Mucosa of stomach (tissue), 1 donor: ENCODE results near the gene LFNG.

ENCODE experiments used
- H3K27me3 ChIP-seq: one replicate; pipeline ENCODE4 v1.7.0; 2013; ENCODE audit warnings: mild to moderate bottlenecking, low read length; ENCODE audit not compliant: control insufficient read depth, insufficient read depth
- H3K36me3 ChIP-seq: one replicate; pipeline ENCODE4 v1.7.0; 2013; ENCODE audit warnings: low read length; ENCODE audit not compliant: control insufficient read depth, insufficient read depth
- H3K4me1 ChIP-seq: one replicate; pipeline ENCODE4 v1.7.0; 2013; ENCODE audit warnings: mild to moderate bottlenecking, low read length; ENCODE audit not compliant: control insufficient read depth, insufficient read depth
- H3K4me3 ChIP-seq: one replicate; pipeline ENCODE4 v1.7.0; 2013; ENCODE audit warnings: low read length
- H3K9ac ChIP-seq: one replicate; pipeline ENCODE4 v1.7.0; 2013; ENCODE audit warnings: mild to moderate bottlenecking, low read length, moderate library complexity
- H3K9me3 ChIP-seq: one replicate; pipeline ENCODE4 v1.7.0; 2013; ENCODE audit warnings: mild to moderate bottlenecking, low read length, moderate library complexity; ENCODE audit not compliant: control insufficient read depth
- donor health status: Pancreatic carcinoma.

The LFNG gene, protein sequence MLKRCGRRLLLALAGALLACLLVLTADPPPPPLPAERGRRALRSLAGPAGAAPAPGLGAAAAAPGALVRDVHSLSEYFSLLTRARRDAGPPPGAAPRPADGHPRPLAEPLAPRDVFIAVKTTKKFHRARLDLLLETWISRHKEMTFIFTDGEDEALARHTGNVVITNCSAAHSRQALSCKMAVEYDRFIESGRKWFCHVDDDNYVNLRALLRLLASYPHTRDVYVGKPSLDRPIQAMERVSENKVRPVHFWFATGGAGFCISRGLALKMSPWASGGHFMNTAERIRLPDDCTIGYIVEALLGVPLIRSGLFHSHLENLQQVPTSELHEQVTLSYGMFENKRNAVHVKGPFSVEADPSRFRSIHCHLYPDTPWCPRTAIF

DNA sequence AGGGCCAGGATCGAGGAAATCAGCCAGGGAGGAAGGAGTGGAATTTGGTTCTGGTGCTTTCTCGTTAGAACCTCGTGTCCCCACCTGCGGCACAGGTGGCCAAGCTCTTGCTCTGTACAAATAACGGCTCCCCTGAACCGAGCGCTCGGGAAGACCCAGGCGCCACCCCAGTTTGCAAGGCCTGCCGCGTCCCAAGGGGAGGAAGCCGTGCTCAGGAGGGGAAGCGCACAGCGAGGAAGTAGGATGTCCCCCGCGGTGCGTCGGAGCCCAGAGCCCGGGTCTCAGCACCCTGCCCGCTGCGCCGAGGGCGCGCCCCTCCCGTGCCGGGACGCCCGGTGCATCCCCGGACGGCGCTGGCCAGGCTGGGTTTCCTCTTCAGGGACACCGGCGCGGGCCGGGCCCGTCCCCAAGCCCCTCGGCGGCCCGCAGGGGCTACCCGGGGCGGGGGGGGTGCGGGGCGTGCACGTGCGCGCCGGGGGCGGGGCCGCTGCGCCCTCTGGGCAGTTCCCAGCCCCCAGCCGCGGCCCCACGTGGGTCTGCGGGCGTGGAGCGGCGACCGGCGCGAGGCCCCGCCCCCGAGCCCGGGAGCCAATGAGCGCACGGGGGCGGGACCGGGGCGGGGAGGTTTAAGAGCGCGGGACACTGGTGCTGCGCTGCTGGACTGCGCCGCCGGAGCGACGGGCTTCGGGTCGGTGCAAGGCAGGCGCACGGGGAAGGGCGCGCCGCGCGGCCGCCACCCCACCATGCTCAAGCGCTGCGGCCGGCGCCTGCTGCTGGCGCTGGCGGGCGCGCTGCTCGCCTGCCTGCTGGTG, at the start of gene LFNG:
LFNG (plus strand) TSS at position 656 of the 812 bp plus-strand sequence; CDS start at position 744, 88 bp downstream.
- H3K9me3 ChIP-seq, result no peaks in the 10 kb centered on the region
- H3K4me1 ChIP-seq, result peaks cover 33% of the 10 kb centered on the region
- peak within 1 kb of the TSS; percentile 91 for H3K4me3 ChIP-seq
- peaks cover 8% of the 10 kb centered on the region for H3K27me3 ChIP-seq
- peak within 1 kb of the TSS; percentile 76 for H3K9ac ChIP-seq
- H3K36me3 ChIP-seq, result no peaks in the 10 kb centered on the region

DNA sequence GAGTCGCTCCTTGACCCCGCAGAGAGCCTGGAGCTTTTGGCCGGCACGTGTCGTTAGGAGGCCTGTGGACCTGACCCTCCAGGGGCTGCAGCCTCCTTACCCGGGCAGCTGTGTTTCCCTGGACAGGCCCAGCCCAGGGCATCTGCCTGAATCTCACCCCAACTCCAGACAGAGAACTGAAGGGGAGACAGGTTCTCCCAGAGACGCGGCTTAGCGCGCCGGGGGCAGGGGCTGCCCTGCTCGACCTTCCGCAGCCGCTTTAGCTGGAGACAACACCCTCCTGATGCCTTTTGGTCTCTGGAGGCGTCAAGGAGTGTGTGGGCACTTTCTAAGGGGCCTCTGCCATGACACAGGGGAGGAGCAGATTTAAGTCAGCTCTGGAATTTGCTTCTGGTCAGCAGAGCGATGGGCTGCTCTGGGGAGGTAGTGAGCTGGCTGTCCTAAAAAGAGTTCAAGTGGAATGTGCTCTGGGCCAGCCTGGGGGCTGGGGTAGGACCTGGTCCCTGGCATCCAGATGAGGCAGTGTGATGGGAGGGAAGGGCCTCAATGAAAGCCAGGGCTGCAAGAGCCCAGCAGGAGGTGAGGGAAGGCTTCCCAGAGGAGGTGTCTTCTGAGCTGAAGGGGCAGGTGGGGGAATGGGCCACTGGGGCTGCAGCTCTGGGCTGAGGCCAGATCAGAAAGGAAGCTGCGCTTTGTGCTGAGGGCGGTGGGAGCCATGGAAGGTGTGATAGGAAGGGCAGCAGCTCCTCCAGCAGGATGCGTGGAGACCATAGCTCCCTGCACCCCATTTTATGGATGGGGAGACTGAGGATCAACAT, 49.2 kb upstream of the LFNG start:
- no peak overlapping the region for H3K4me3 ChIP-seq
- no peaks in the 10 kb centered on the region for H3K9me3 ChIP-seq
- no peaks in the 10 kb centered on the region for H3K27me3 ChIP-seq
- no peaks in the 10 kb centered on the region for H3K36me3 ChIP-seq
- no peak overlapping the region for H3K9ac ChIP-seq
- peaks cover 5% of the 10 kb centered on the region for H3K4me1 ChIP-seq

DNA sequence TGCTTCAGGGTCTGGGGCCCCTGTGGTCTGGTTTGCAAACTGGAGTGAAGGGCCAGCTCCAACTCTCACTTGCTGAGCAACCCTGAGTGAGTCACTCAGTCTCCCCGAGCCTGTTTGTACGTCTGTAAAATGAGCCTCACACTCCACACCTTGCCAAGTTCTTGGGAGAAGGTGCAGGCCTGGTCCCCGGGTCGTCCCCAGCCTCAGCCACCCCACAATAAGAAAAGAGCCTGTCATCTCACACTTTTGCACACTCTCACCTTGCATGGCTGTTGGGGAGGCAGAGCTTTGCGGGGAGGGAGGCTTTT, 48.6 kb upstream of the LFNG start:
- Histone ChIP-seq H3K27me3 (no peaks in the 10 kb centered on the region), H3K9ac (no peak overlapping the region), H3K4me1 (peaks cover 5% of the 10 kb centered on the region), H3K36me3 (no peaks in the 10 kb centered on the region), H3K4me3 (no peak overlapping the region), H3K9me3 (no peaks in the 10 kb centered on the region)

DNA sequence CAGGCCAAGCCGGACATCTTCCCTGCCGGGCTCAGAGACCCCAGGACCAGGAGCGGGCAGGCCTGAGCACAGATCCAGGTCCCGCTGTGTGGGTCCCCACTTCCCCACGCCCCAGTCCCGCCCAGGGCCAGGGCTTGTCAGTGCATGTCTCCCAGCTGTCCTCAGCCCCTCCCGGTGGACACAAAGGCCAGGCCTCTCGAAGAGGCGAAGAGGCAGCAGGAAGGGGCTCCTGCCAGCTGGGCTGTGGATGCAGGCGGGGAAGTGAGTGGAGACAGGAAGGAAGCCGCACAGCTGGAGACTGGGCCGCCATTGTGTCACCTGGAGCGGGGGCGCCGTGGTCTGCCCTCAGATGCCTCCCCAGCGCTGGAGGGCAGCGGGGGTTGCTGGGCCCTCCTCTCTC, 48.2 kb upstream of the LFNG start:
- Histone ChIP-seq H3K36me3 (no peaks in the 10 kb centered on the region), H3K4me3 (no peak overlapping the region), H3K9me3 (no peaks in the 10 kb centered on the region), H3K9ac (no peak overlapping the region), H3K4me1 (peaks cover 5% of the 10 kb centered on the region), H3K27me3 (no peaks in the 10 kb centered on the region)

DNA sequence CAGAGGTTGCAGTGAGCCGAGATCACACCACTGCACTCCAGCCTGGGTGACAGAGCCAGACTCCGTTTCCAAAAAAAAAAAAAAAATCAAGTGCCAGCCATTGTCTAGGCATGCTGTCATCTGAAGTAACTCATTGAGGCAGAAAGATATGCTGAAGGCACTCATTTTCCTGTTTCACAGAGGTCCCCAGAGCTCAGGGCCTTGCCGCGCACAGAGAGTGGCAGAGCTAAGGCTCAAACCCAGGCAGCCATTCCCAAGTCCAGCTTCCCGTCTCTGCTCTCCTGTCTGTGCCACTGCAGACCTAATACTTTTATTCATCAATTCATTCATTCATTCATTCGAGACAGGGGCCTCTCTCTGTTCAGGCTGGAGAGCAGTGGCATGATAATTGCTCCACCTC, 46.8 kb upstream of the LFNG start:
- H3K4me3 ChIP-seq, result no peak overlapping the region
- no peaks in the 10 kb centered on the region for H3K36me3 ChIP-seq
- H3K9me3 ChIP-seq, result no peaks in the 10 kb centered on the region
- peaks cover 18% of the 10 kb centered on the region for H3K4me1 ChIP-seq
- H3K9ac ChIP-seq, result no peak overlapping the region
- H3K27me3 ChIP-seq, result no peaks in the 10 kb centered on the region

DNA sequence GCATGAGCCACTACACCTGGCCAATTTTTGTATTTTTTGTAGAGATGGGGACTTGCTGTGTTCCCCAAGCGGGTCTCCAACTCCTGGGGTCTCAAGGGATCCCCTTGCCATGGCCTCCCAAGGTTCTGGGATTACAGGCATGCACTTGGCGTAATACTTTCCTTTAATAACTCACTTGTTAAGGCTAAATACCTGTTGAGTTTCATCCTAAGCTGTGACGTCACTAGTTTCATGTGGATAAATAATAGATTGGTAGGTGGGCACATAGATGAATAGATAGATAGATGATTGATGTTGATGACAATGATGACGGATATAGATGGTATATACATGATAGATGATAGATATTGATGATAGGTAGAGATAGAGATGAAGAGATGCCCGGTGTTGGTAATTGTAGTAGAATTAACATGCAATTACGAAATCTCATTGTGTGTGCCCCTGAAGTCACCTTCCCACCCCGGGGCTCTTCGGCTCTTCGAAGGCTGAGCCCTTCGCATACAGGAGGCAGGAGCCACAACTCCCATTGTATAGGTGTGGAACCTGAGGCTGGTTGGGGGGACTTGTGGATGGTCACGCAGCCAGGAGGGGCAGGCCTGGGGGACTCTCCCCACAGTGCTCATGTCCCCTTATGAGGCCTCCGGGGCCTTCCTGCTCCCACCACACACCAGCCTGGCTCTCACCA, 45.9 kb upstream of the LFNG start:
- no peaks in the 10 kb centered on the region for H3K27me3 ChIP-seq
- no peaks in the 10 kb centered on the region for H3K9me3 ChIP-seq
- peaks cover 27% of the 10 kb centered on the region for H3K4me1 ChIP-seq
- no peaks in the 10 kb centered on the region for H3K36me3 ChIP-seq
- H3K4me3 ChIP-seq, result no peak overlapping the region
- H3K9ac ChIP-seq, result no peak overlapping the region

DNA sequence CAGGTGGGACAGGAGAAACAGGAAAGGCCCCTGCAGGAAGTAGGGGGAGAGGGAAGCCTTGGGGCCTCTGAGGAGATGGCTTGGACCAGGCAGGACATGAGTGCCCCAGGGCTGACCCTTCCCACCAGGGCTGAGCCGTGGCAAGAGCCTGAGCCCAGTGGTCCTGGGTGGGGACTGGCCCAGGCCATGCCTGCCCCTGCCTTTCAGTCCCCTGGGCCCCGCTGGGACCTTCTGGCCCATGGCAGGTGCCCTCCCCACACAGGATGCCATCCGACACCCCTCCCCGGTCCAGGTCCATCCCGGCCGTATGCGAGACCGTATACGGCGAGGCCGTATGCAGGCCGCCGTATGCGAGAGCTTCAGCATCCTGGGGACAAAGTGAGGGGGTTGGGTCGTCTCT, 45.4 kb upstream of the LFNG start:
- H3K9me3 ChIP-seq, result no peaks in the 10 kb centered on the region
- no peaks in the 10 kb centered on the region for H3K36me3 ChIP-seq
- H3K4me3 ChIP-seq, result no peak overlapping the region
- peaks cover 33% of the 10 kb centered on the region for H3K4me1 ChIP-seq
- H3K27me3 ChIP-seq, result no peaks in the 10 kb centered on the region
- H3K9ac ChIP-seq, result no peak overlapping the region

DNA sequence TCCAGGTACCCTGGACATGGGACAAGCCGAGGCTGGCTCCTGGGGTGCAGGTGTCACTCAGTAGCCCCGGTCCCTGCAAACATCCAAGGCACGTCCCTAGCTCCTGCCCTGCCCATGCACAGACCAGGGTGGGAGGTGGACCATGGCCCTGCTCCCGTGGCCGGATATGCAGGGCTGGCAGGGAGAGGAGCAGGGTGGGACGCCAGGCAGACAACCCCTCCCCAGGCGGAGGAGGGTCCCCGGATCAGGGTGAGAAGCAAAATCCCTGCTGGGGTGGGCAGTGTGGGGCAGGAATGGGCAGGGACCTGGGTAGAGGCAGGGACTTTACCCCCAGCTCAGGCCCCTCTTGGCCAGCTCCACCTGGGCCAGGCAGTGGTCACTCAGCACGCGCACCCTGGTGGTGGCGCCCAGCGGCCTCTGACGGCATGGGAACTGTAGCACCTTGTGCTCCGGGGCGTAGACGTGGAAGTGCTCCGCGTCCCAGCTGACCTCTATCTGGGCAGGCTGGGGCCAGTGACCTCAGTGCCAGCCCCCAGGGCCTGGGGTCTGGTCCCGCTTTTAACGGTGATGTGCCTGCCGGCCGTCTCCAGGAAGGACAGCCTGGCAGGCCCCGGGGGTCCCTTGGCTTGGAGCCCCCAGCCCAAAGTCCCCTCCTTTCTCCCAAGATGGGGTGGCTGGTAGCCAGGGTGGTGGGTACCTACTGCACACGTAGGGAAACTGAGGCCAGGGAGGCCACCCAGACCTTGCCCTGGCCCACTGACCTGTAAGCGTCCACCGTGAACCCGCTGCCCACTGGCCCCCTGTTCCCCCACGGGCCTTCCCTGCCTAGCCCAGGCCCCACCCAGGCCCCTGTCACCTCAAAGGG, 44.5 kb upstream of the LFNG start:
- Histone ChIP-seq H3K9ac (no peak overlapping the region), H3K4me1 (peaks cover 38% of the 10 kb centered on the region), H3K36me3 (no peaks in the 10 kb centered on the region), H3K9me3 (no peaks in the 10 kb centered on the region), H3K27me3 (no peaks in the 10 kb centered on the region), H3K4me3 (no peak overlapping the region)

DNA sequence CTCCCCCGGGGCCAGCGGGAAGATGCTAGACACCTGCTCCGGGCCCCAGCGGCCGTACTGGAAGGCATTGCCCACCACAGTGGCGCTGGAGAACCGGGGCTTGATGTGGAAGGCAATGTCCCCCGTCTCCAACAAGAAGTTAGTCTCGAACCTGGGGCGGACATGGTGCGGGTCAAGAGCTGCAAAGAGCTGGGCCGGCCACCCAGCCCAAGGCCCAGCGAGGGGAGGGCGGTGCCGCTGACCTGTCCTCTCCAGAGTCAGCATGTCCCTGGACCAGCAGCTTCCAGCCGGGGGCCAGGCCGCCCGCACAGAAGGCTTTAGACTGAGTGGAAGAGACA, 43.9 kb upstream of the LFNG start:
- peaks cover 38% of the 10 kb centered on the region for H3K4me1 ChIP-seq
- no peak overlapping the region for H3K4me3 ChIP-seq
- no peak overlapping the region for H3K9ac ChIP-seq
- no peaks in the 10 kb centered on the region for H3K9me3 ChIP-seq
- H3K27me3 ChIP-seq, result no peaks in the 10 kb centered on the region
- no peaks in the 10 kb centered on the region for H3K36me3 ChIP-seq

DNA sequence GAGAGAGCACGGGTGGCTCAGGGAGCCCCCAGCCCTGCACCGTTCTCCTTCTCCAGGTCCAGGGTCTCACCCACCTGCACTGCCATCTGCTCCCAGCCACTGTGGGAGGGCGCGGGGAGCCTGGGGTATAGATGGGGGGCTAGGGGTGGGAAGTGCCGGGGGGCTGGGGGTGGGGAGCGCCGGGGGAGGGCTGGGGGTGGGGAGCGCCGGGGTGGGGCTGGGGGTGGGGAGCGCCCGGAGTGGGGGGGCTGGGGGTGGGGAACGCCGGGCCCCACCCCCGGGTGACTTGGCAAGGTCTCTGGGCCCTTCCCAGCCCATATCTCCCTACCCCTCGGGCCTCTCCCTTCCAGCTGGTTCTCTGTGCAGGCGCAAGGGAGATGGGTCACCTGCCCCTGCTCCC, 43.3 kb upstream of the LFNG start, which contains the start of gene GRIFIN:
GRIFIN (minus strand) TSS at position 101 of the 400 bp plus-strand sequence; CDS start at position 86, 15 bp downstream.
- Histone ChIP-seq H3K4me3 (no peak within 1 kb of the TSS), H3K9ac (no peak within 1 kb of the TSS), H3K9me3 (no peaks in the 10 kb centered on the region), H3K36me3 (no peaks in the 10 kb centered on the region), H3K4me1 (peaks cover 34% of the 10 kb centered on the region), H3K27me3 (no peaks in the 10 kb centered on the region)
